ENCODE measurements around the gene TRMT44. TPM values are rescaled to one million over a fixed set of nuclear protein-coding genes. Genes with fewer than 3 reads are reported as not detected.

The TRMT44 gene
- total RNA-seq, 1 experiment from 2014 or later, result 15.3 TPM

DNA sequence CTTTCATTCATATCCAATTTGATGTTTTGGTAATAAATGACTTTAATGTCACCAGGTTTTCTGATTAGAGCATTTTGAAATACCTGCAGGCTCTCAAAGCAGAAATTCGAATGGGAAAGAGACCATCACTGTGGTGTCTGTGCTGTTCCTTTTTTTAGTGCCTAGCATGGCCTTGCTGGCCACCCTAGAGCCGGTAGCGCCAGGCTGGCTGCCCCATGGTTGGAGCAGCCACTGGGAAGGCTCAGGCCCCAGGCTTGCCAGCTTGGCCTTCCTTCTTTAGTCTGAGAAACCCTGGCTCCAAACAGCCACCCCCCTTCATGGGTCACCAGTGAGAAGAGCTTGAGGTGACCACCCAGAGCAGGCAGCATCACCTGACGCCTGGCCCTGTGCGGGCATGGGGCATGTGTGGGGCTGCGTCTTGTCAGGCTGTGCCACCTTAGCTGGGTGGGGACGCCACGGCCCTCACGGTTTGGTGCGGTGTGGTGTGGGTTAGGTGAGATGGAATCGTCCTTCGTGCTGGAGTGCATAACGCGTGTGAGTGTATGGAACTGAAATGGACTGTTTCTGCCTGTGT lies 30.0 kb downstream of the TRMT44 start:
- Histone ChIP-seq H4K20me1 (ENCODE audit: low read length) (no peaks in the 10 kb centered on the region), H3K4me1 (ENCODE audit: insufficient read depth, low read length) (no peaks in the 10 kb centered on the region; the same call in 1 of the 2 replicates), H3K9me3 (ENCODE audit: low read length) (no peaks in the 10 kb centered on the region), H3K4me2 (ENCODE audit: low read length) (no peak overlapping the region), H3K27me3 (ENCODE audit: low read length) (no peaks in the 10 kb centered on the region), H2AFZ (ENCODE audit: low read length) (no peak overlapping the region), H3K79me2 (ENCODE audit: low read length) (no peaks in the 10 kb centered on the region), H3K27ac (ENCODE audit: low read length) (no peak overlapping the region), H3F3A (ENCODE audit: low read length, unreplicated experiment) (no peaks in the 10 kb centered on the region), H3K4me3 (ENCODE audit: low read length) (no peak overlapping the region), H3K9ac (ENCODE audit: low read length) (no peak overlapping the region), H3K36me3 (ENCODE audit: low read depth, low read length) (peaks cover 3% of the 10 kb centered on the region; the same call in 1 of the 2 replicates), H3K9me2 (replicated peaks; ENCODE audit: low read length) (no peaks in the 10 kb centered on the region)
- DNase-seq (no peak), ATAC-seq (no peak)
- TF ChIP-seq, protein P1, sequence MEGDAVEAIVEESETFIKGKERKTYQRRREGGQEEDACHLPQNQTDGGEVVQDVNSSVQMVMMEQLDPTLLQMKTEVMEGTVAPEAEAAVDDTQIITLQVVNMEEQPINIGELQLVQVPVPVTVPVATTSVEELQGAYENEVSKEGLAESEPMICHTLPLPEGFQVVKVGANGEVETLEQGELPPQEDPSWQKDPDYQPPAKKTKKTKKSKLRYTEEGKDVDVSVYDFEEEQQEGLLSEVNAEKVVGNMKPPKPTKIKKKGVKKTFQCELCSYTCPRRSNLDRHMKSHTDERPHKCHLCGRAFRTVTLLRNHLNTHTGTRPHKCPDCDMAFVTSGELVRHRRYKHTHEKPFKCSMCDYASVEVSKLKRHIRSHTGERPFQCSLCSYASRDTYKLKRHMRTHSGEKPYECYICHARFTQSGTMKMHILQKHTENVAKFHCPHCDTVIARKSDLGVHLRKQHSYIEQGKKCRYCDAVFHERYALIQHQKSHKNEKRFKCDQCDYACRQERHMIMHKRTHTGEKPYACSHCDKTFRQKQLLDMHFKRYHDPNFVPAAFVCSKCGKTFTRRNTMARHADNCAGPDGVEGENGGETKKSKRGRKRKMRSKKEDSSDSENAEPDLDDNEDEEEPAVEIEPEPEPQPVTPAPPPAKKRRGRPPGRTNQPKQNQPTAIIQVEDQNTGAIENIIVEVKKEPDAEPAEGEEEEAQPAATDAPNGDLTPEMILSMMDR (conservative IDR thresholded peaks at IDR 0.05; ENCODE audit: low read depth, low read length), result no peak
- TF ChIP-seq EZH2phosphoT487 (IDR thresholded peaks at IDR 0.05; ENCODE audit: borderline replicate concordance, low read length), result no peak
- intact Hi-C loops (cut with micrococcal nuclease), result no loop called here
- no TSS peak for BruUV-seq (replicated peaks)
- ChIA-PET POLR2A (ENCODE audit: unreplicated experiment) (no interaction called here), CTCF (no interaction called here)

DNA sequence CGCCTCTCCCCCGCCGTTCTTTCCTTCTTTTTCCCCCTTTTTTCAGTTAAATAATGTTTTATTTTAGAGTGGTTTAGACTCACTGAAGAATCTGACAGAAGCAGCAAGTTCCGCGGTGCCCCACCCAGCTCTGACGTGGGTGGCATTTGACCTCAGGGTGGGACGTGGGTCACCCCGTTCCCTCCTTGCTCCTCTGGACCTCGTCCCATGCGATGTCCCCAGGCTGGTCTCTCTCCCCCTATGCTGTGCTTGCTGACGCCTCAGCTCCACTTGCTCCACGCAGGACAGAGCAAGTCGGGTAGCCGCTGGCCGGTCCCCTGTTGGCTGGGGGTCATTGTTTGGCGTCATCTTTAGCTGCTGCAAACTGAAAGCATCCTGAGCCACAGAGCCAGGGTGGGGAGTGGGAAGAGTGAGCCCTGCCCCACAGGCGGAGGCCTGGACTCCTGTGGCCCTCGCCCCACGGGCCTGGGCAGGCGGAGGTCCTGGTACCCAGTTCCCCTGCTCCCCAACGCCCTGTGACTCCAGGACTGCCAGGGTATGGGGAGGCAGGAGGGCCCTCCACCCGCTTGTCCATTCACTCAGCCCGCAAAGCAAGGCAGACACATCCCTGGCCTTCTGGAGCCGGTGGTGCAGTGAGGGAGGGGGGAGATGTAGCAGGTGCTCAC lies 30.8 kb downstream of the TRMT44 start:
- no TSS peak for BruUV-seq (replicated peaks)
- Histone ChIP-seq H3K27ac (ENCODE audit: low read length) (no peak overlapping the region), H3F3A (ENCODE audit: low read length, unreplicated experiment) (no peaks in the 10 kb centered on the region), H3K36me3 (ENCODE audit: low read depth, low read length) (peaks cover 3% of the 10 kb centered on the region; the same call in 1 of the 2 replicates), H3K79me2 (ENCODE audit: low read length) (no peaks in the 10 kb centered on the region), H3K9ac (ENCODE audit: low read length) (no peak overlapping the region), H4K20me1 (ENCODE audit: low read length) (no peaks in the 10 kb centered on the region), H2AFZ (ENCODE audit: low read length) (no peak overlapping the region), H3K4me3 (ENCODE audit: low read length) (no peak overlapping the region), H3K9me3 (ENCODE audit: low read length) (no peaks in the 10 kb centered on the region), H3K4me2 (ENCODE audit: low read length) (no peak overlapping the region), H3K9me2 (replicated peaks; ENCODE audit: low read length) (no peaks in the 10 kb centered on the region), H3K4me1 (ENCODE audit: insufficient read depth, low read length) (no peaks in the 10 kb centered on the region; the same call in 1 of the 2 replicates), H3K27me3 (ENCODE audit: low read length) (no peaks in the 10 kb centered on the region)
- CTCF ChIA-PET, result interaction anchor here (0.6 kb wide), 1 partner anchor 119 kb away, joined by 5 read pairs; no protein-coding TSS in a partner anchor
- DNase-seq (no peak), ATAC-seq (no peak)
- POLR2A ChIA-PET (ENCODE audit: unreplicated experiment), result interaction anchor here (0.6 kb wide), 1 partner anchor 71 kb away, joined by 5 read pairs; no protein-coding TSS in a partner anchor
- intact Hi-C loops (cut with micrococcal nuclease), result no loop called here
- TF ChIP-seq EZH2phosphoT487 (IDR thresholded peaks at IDR 0.05; ENCODE audit: borderline replicate concordance, low read length) (no peak), EZH2 (IDR thresholded peaks at IDR 0.05; ENCODE audit: low read length, unreplicated experiment) (no peak)

DNA sequence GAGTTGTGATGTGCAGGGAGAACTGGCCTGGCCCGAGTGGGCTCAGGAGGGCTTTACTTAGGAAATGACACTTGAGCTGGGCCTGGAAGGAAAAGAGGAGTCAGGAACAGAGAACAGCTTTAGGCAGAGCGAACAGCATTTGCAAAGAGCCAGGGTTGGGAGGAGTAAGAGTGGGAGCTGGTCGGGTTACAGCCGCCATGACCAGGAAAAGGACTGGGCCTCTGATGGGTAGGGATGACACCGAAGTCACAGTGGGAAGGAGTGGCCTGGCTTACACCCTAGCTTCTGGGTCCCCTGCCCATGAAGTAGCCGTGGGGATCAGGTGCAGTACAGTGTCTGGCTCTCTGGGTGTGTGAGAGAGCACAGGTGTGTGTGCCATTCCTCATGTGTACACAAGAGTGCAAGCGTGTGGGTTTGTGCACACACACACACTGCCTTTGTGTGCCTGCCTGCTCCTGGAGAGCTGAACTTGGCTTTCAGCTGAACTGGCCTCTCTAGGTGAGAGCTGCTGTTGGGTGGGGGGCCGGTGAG lies 31.6 kb downstream of the TRMT44 start:
- no peak for ATAC-seq
- POLR2A ChIA-PET (ENCODE audit: unreplicated experiment), result interaction anchor here (0.6 kb wide), 1 partner anchor 70 kb away, joined by 5 read pairs; no protein-coding TSS in a partner anchor
- no peak overlapping the region for H3K9ac ChIP-seq (ENCODE audit: low read length)

More for the DNA sequence above, 31.6 kb downstream of the TRMT44 start:
- no TSS peak for BruUV-seq (replicated peaks)
- Histone ChIP-seq H3K36me3 (ENCODE audit: low read depth, low read length) (peaks cover 3% of the 10 kb centered on the region; the same call in 1 of the 2 replicates), H2AFZ (ENCODE audit: low read length) (no peak overlapping the region), H3K9me2 (replicated peaks; ENCODE audit: low read length) (no peaks in the 10 kb centered on the region), H3K4me2 (ENCODE audit: low read length) (no peak overlapping the region), H3K27ac (ENCODE audit: low read length) (no peak overlapping the region), H3K4me3 (ENCODE audit: low read length) (no peak overlapping the region), H3K79me2 (ENCODE audit: low read length) (no peaks in the 10 kb centered on the region), H3K27me3 (ENCODE audit: low read length) (no peaks in the 10 kb centered on the region), H3K9me3 (ENCODE audit: low read length) (no peaks in the 10 kb centered on the region), H3F3A (ENCODE audit: low read length, unreplicated experiment) (no peaks in the 10 kb centered on the region), H4K20me1 (ENCODE audit: low read length) (no peaks in the 10 kb centered on the region), H3K4me1 (ENCODE audit: insufficient read depth, low read length) (no peaks in the 10 kb centered on the region; the same call in 1 of the 2 replicates)
- intact Hi-C loops (cut with micrococcal nuclease), result no loop called here
- TF ChIP-seq, protein P1 (conservative IDR thresholded peaks at IDR 0.05; ENCODE audit: low read depth, low read length), result no peak
- TF ChIP-seq EZH2phosphoT487 (IDR thresholded peaks at IDR 0.05; ENCODE audit: borderline replicate concordance, low read length) (no peak), EZH2 (IDR thresholded peaks at IDR 0.05; ENCODE audit: low read length, unreplicated experiment) (no peak)
- CTCF ChIA-PET, result no interaction called here
- DNase-seq, result no peak

Measured in PC-3 (cell line).